CD14-positive monocyte (primary cell): ENCODE measurements around the gene MAP7. TPM values are rescaled to one million over a fixed set of nuclear protein-coding genes. Genes with fewer than 3 reads are reported as not detected.

Experiments
- DNase-seq, 3 donors: peaks; one replicate each; pipeline ENCODE4 v3.0.0-alpha.2; 2011 to 2022
- H2AFZ ChIP-seq: 2 replicates; pipeline ENCODE4 v1.6.0; 2012; ENCODE audit warnings: mild to moderate bottlenecking, low read depth, low read length, inconsistent platforms; ENCODE audit not compliant: insufficient read depth, poor library complexity, severe bottlenecking
- H3K27ac ChIP-seq, 2 donors: 1 replicate in 1 of 2; 2 replicates in 1 of 2; pipeline ENCODE4 v1.5.1; 2012 to 2013; ENCODE audit warnings: low read length in 2 of 2, control low read depth in 1 of 2, inconsistent platforms in 1 of 2, low read depth in 1 of 2, mild to moderate bottlenecking in 1 of 2
- H3K27me3 ChIP-seq, 2 donors: one replicate each; pipeline versions ENCODE4 v1.6.0 to v1.6.1; 2011 to 2013; ENCODE audit warnings: low read length in 2 of 2; ENCODE audit not compliant: control insufficient read depth in 2 of 2, insufficient read depth in 2 of 2
- H3K36me3 ChIP-seq, 2 donors: replicated peaks in 1 of 2; 1 replicate in 1 of 2; 2 replicates in 1 of 2; pipeline versions ENCODE4 v1.5.1 to v1.6.1; 2012 to 2013; ENCODE audit warnings: low read length in 2 of 2, control low read depth in 1 of 2, inconsistent platforms in 1 of 2, mild to moderate bottlenecking in 1 of 2; ENCODE audit not compliant: insufficient read depth in 2 of 2, control insufficient read depth in 1 of 2
- H3K4me1 ChIP-seq, 2 donors: 1 replicate in 1 of 2; 2 replicates in 1 of 2; pipeline versions ENCODE4 v1.5.1 to v1.6.1; 2012 to 2013; ENCODE audit warnings: low read length in 2 of 2, control low read depth in 1 of 2, inconsistent platforms in 1 of 2, mild to moderate bottlenecking in 1 of 2, moderate library complexity in 1 of 2; ENCODE audit not compliant: insufficient read depth in 2 of 2, control insufficient read depth in 1 of 2
- H3K4me2 ChIP-seq: replicated peaks from 2 replicates; pipeline ENCODE3; 2012; ENCODE audit warnings: low read length, moderate library complexity, mild to moderate bottlenecking; ENCODE audit not compliant: poor library complexity, severe bottlenecking; ENCODE audit errors: extremely low read depth
- H3K4me3 ChIP-seq, 3 experiments: fragments of 200-600 bp in 1 of 3; sonication (generic) in 1 of 3; replicated peaks in 1 of 3; 1 replicate in 2 of 3; 2 replicates in 1 of 3; pipeline ENCODE4 v1.5.1; 2011 to 2013; ENCODE audit warnings: low read length in 3 of 3, mild to moderate bottlenecking in 3 of 3, control low read depth in 2 of 3, low read depth in 2 of 3, inconsistent platforms in 1 of 3, moderate library complexity in 1 of 3
- H3K79me2 ChIP-seq: 2 replicates; pipeline ENCODE4 v1.6.0; 2012; ENCODE audit warnings: mild to moderate bottlenecking, control low read depth, inconsistent platforms, low read length, moderate library complexity; ENCODE audit not compliant: insufficient read depth
- H3K9ac ChIP-seq: 2 replicates; pipeline ENCODE4 v1.6.0; 2017; ENCODE audit warnings: low read length, mild to moderate bottlenecking; ENCODE audit not compliant: insufficient read depth, poor library complexity, severe bottlenecking
- H3K9me3 ChIP-seq, 2 donors: replicated peaks in 1 of 2; 1 replicate in 1 of 2; 2 replicates in 1 of 2; pipeline versions ENCODE4 v1.5.1 to v1.6.1; 2012 to 2013; ENCODE audit warnings: low read length in 2 of 2, control low read depth in 1 of 2; ENCODE audit not compliant: control insufficient read depth in 1 of 2, insufficient read depth in 1 of 2
- H4K20me1 ChIP-seq: 2 replicates; pipeline ENCODE4 v1.6.0; 2012; ENCODE audit warnings: mild to moderate bottlenecking, low read length, control low read depth, moderate library complexity; ENCODE audit not compliant: insufficient read depth
- H3K27ac Mint-ChIP-seq, 7 donors: one replicate each; pipeline ENCODE4 v1.8.0; 2020; ENCODE audit warnings: mild to moderate bottlenecking in 7 of 7, mixed read lengths in 7 of 7, moderate library complexity in 6 of 7, inconsistent platforms in 2 of 7
- H3K27me3 Mint-ChIP-seq, 3 donors: one replicate each; pipeline ENCODE4 v1.8.0; 2021 to 2022; ENCODE audit warnings: low read depth in 3 of 3, mild to moderate bottlenecking in 3 of 3, mixed read lengths in 3 of 3, moderate library complexity in 3 of 3, inconsistent platforms in 1 of 3
- H3K36me3 Mint-ChIP-seq, 2 donors: one replicate each; pipeline ENCODE4 v1.8.0; 2020; ENCODE audit warnings: mixed read lengths in 2 of 2, inconsistent platforms in 1 of 2, mild to moderate bottlenecking in 1 of 2
- H3K4me1 Mint-ChIP-seq: one replicate; pipeline ENCODE4 v1.8.0; 2020; ENCODE audit warnings: mild to moderate bottlenecking, mixed read lengths
- H3K4me3 Mint-ChIP-seq, 2 donors: one replicate each; pipeline ENCODE4 v1.8.0; 2020; ENCODE audit warnings: mild to moderate bottlenecking in 2 of 2, mixed read lengths in 2 of 2, moderate library complexity in 1 of 2
- H3K9me3 Mint-ChIP-seq, 7 donors: one replicate each; pipeline ENCODE4 v1.8.0; 2020 to 2022; ENCODE audit warnings: mixed read lengths in 7 of 7, mild to moderate bottlenecking in 6 of 7, moderate library complexity in 6 of 7, inconsistent platforms in 2 of 7
- CTCF ChIP-seq: fragments of 200-600 bp; IDR thresholded peaks from one replicate; pipeline ENCODE4 v1.8.0; 2022; ENCODE audit warnings: antibody characterized with exemption, mild to moderate bottlenecking
- WGBS: methylation state at CpG from one replicate; pipeline ENCODE4 v1.1.5; 2013; ENCODE audit warnings: missing lambda C conversion rate; ENCODE audit not compliant: insufficient coverage; 5-methylcytosine and 5-hydroxymethylcytosine counted together
- intact Hi-C, 2 donors: fragments of 100-400 bp; cut with micrococcal nuclease; formaldehyde crosslinking; loops; one replicate each; pipeline versions ENCODE4 v1.15.0 to v1.15.1; 2023
- polyA plus RNA-seq, 3 donors: library from polyadenylated mRNA; depleted of rRNA in 1 of 3; unstranded in 2 of 3; stranded (reverse) in 1 of 3; fragments of 300-500 nt in 2 of 3; fragments of >200 nt in 1 of 3; fragmentation: Illumina TruSeq in 2 of 3; gene quantifications; 1 replicate in 2 of 3; 2 replicates in 1 of 3; pipeline ENCODE4 v1.2.3, GENCODE V29; 2012 to 2021

MAP7 gene
- polyA plus RNA-seq, 3 donors: 0.67 to 1.6 (median 1.2) TPM

GRCh38 chr6:136487759-136488425 lies 62.3 kb downstream of the MAP7 start:
- intact Hi-C loops: no loop called here
- Mint-ChIP-seq H3K4me3 (no peak overlapping the region), H3K27ac (no peak overlapping the region), H3K9me3 (peaks cover 0 to 2% (median 0%) of the 10 kb centered on the region in 7 donors), H3K4me1 (no peaks in the 10 kb centered on the region), H3K27me3 (peaks cover 0 to 2% (median 2%) of the 10 kb centered on the region in 3 donors), H3K36me3 (no peaks in the 10 kb centered on the region)
- no peak overlapping the region for H3K27ac ChIP-seq
- no peaks in the 10 kb centered on the region for H4K20me1 ChIP-seq
- no peaks in the 10 kb centered on the region for H3K36me3 ChIP-seq
- WGBS: no CpG with 5 or more reads among the region's 7 CpGs
- no peaks in the 10 kb centered on the region for H3K79me2 ChIP-seq
- H3K4me1 ChIP-seq: no peaks in the 10 kb centered on the region
- no peak overlapping the region for H2AFZ ChIP-seq
- no peak for TF ChIP-seq CTCF
- DNase-seq: no peak
- H3K4me3 ChIP-seq: no peak overlapping the region
- no peak overlapping the region for H3K9ac ChIP-seq
- H3K27me3 ChIP-seq: no peaks in the 10 kb centered on the region
- H3K9me3 ChIP-seq: no peaks in the 10 kb centered on the region
- H3K4me2 ChIP-seq: no peak overlapping the region

- intact Hi-C loops: no loop called here
- Mint-ChIP-seq H3K4me3 (no peak overlapping the region), H3K27me3 (peaks cover 0 to 3% (median 2%) of the 10 kb centered on the region in 3 donors), H3K27ac (no peak overlapping the region), H3K36me3 (no peaks in the 10 kb centered on the region), H3K9me3 (peaks cover 0 to 2% (median 0%) of the 10 kb centered on the region in 7 donors), H3K4me1 (no peaks in the 10 kb centered on the region)
- no peak for TF ChIP-seq CTCF
- no peaks in the 10 kb centered on the region for H3K4me1 ChIP-seq
- H3K36me3 ChIP-seq: no peaks in the 10 kb centered on the region
- no peaks in the 10 kb centered on the region for H3K9me3 ChIP-seq
- no CpG with 5 or more reads among the region's 1 CpG for WGBS
- no peak overlapping the region for H3K4me3 ChIP-seq
- H3K27me3 ChIP-seq: no peaks in the 10 kb centered on the region
- H4K20me1 ChIP-seq: no peaks in the 10 kb centered on the region
- no peak overlapping the region for H2AFZ ChIP-seq
- no peak overlapping the region for H3K4me2 ChIP-seq
- H3K9ac ChIP-seq: no peak overlapping the region
- no peak for DNase-seq
- H3K27ac ChIP-seq: no peak overlapping the region
- no peaks in the 10 kb centered on the region for H3K79me2 ChIP-seq
Measured at GRCh38 chr6:136486357-136486756, 63.9 kb downstream of the MAP7 start.
